OCI-LY3 (cell line): Measurements from ENCODE around the gene STK32C.

Experiments
- H2AFZ ChIP-seq: fragments of 200-600, 300-600 bp; shearing (Covaris generic); 2 replicates; pipeline ENCODE4 v1.6.0; 2014; ENCODE audit warnings: antibody characterized with exemption, low read depth, low read length
- H3K27ac ChIP-seq: fragments of 200-600, 300-600 bp; sonication (generic); 2 replicates; pipeline ENCODE4 v1.5.1; 2014; ENCODE audit warnings: mild to moderate bottlenecking, low read length, moderate library complexity, mixed read lengths
- H3K27me3 ChIP-seq: fragments of 200-600, 300-600 bp; sonication (generic); 2 replicates; pipeline ENCODE4 v1.6.1; 2014; ENCODE audit warnings: low read depth, low read length, mixed read lengths
- H3K36me3 ChIP-seq: fragments of 200-600, 300-600 bp; sonication (generic); replicated peaks from 2 replicates; pipeline ENCODE3; 2014; ENCODE audit warnings: low read depth, low read length, mixed read lengths
- H3K4me1 ChIP-seq: fragments of 300-600, 200-600 bp; sonication (generic); 2 replicates; pipeline ENCODE4 v1.6.1; 2014; ENCODE audit warnings: low read length, mixed read lengths
- H3K4me2 ChIP-seq: fragments of 200-600, 300-600 bp; sonication (generic); 2 replicates; pipeline ENCODE4 v1.6.1; 2014; ENCODE audit warnings: low read length, mixed read lengths
- H3K4me3 ChIP-seq: fragments of 300-600, 200-600 bp; sonication (generic); 2 replicates; pipeline ENCODE4 v1.5.1; 2014; ENCODE audit warnings: antibody characterized with exemption, mild to moderate bottlenecking, low read length, moderate library complexity
- H3K79me2 ChIP-seq: fragments of 300-600, 200-600 bp; shearing (Covaris generic); 2 replicates; pipeline ENCODE4 v1.6.1; 2014; ENCODE audit warnings: mild to moderate bottlenecking, low read length, mixed read lengths
- H3K9ac ChIP-seq: fragments of 300-600, 200-600 bp; shearing (Covaris generic); 2 replicates; pipeline ENCODE4 v1.6.0; 2014; ENCODE audit warnings: mild to moderate bottlenecking, low read length, moderate library complexity
- H3K9me3 ChIP-seq: fragments of 200-600, 300-600 bp; shearing (Covaris generic); 2 replicates; pipeline ENCODE4 v1.6.1; 2014; ENCODE audit warnings: low read length, mixed read lengths; ENCODE audit not compliant: insufficient read depth
- H4K20me1 ChIP-seq: fragments of 200-600, 300-600 bp; sonication (generic); 2 replicates; pipeline ENCODE4 v1.6.1; 2016; ENCODE audit warnings: low read length, mixed read lengths; ENCODE audit not compliant: insufficient read depth
- EZH2phosphoT487 ChIP-seq: fragments of 200-600 bp; shearing (Covaris generic); IDR thresholded peaks from 2 replicates; pipeline ENCODE4 v1.6.1; 2018; ENCODE audit warnings: antibody characterized with exemption, mixed run types, low read depth
- TF ChIP-seq, protein P1 (sequence below): fragments of 200-600, 300-600 bp; sonication (generic); IDR thresholded peaks from 2 replicates; pipeline ENCODE4 v1.5.1; 2014; ENCODE audit warnings: antibody characterized with exemption, low read length, low read depth

The STK32C gene

DNA sequence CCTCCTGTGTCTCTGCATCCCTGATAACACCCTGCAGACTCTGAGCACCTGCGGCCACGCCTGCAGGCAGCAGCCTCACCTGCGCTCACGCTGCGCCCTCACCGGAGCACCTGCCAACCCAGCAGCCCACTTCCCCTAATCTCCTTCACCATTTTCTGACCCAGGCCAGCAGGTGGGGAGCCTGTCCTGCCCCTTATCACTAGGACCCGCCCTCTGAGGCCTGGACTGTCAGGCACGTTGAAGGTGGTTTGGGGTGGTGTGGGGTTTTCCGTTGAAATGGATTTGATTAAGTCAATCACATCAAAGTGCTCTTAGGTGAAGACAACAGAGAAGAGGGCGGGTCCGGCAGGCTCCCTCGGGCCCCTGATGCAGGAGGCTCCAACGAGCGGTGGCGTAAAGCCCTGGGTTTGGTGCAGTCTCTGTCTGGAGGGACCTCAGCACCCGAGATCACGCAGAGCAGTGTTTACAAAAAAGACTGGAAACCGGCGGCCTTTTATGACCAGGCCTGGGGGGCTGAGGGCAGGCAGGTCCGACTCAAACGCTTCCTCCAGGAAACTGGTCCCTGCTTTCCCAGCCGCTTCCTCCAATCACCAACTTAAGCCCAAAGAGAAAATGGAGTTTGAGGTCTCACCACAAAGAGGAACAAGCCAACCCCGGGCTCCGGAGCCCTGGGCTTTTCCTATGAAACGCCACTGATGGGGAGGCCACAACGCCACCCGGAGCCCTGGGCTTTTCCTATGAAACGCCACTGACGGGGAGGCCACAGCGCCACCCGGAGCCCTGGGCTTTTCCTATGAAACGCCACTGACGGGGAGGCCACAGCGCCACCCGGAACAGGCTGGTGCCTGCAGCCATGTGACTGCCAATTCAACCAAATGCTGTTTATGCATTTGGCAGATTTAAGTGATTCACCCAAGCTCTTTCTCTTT, 75.5 kb downstream of the STK32C start:
- Histone ChIP-seq H3K9me3 (no peaks in the 10 kb centered on the region), H3K27me3 (no peaks in the 10 kb centered on the region), H3K27ac (no peak overlapping the region), H2AFZ (peak overlapping the region; percentile 81), H3K9ac (no peak overlapping the region), H3K36me3 (no peaks in the 10 kb centered on the region), H3K4me3 (peak overlapping the region; percentile 54), H3K79me2 (no peaks in the 10 kb centered on the region), H3K4me2 (peak overlapping the region; percentile 61), H4K20me1 (no peaks in the 10 kb centered on the region), H3K4me1 (peaks cover 13% of the 10 kb centered on the region)
- TF ChIP-seq, protein P1, sequence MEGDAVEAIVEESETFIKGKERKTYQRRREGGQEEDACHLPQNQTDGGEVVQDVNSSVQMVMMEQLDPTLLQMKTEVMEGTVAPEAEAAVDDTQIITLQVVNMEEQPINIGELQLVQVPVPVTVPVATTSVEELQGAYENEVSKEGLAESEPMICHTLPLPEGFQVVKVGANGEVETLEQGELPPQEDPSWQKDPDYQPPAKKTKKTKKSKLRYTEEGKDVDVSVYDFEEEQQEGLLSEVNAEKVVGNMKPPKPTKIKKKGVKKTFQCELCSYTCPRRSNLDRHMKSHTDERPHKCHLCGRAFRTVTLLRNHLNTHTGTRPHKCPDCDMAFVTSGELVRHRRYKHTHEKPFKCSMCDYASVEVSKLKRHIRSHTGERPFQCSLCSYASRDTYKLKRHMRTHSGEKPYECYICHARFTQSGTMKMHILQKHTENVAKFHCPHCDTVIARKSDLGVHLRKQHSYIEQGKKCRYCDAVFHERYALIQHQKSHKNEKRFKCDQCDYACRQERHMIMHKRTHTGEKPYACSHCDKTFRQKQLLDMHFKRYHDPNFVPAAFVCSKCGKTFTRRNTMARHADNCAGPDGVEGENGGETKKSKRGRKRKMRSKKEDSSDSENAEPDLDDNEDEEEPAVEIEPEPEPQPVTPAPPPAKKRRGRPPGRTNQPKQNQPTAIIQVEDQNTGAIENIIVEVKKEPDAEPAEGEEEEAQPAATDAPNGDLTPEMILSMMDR, result peak; percentile 44
- no peak for TF ChIP-seq EZH2phosphoT487

DNA sequence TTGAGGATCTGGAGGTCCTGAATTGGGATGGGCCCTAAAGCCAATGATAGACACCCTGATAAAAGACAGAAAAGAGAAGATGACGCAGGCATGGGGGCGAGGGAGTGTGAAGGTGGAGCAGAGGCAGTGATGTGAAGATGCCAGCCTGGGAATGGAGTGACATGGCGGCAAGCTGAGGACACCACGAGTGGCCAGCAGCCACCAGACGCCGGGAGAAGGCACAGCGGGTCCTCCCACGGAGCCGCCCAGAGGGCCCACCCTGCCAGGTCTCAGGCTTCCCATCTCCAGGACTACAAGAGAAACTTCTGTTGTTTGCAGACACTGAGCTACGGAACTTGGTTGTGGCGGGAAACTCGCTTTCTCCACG, 76.1 kb downstream of the STK32C start:
- Histone ChIP-seq H2AFZ (no peak overlapping the region), H3K36me3 (no peaks in the 10 kb centered on the region), H3K4me3 (no peak overlapping the region), H3K27me3 (no peaks in the 10 kb centered on the region), H4K20me1 (no peaks in the 10 kb centered on the region), H3K4me2 (peak overlapping the region; percentile 61; the same call in 1 of the 2 replicates), H3K27ac (no peak overlapping the region), H3K79me2 (no peaks in the 10 kb centered on the region), H3K9me3 (no peaks in the 10 kb centered on the region), H3K4me1 (peaks cover 13% of the 10 kb centered on the region), H3K9ac (no peak overlapping the region)
- TF ChIP-seq, protein P1, result no peak
- no peak for TF ChIP-seq EZH2phosphoT487

DNA sequence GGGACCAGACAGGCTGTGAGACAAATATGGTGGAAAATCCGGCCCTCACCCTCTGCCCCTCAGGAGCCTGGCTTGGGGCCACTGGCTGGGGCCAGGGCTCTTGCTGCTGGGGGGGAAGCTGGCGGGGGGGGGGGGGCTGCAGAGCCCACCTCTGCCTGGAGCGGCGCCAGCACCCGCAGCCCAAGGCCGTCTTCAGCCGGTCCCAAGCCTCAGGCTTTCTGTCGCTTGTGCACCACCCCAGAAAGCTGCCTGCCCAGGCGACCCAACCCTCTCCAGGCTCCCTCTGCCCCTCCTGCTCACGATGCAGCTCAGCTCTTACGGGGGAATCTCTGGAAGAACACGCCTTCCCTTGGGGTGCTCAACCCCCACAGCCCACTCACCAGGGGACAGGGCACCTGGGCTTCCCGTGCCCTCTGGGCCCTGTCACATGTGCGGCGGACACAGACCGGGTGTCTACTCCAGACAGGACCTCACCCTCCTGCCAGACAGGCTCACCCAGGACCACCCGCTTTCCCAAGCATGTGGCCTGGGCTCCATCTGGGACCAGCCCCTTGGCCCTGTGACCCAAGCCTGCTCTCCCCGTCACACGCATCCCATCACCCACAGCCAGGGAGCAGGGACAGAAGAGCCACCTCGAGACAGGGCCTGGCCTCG, 77.1 kb downstream of the STK32C start:
- no peak overlapping the region for H3K9ac ChIP-seq
- no peaks in the 10 kb centered on the region for H3K36me3 ChIP-seq
- peak overlapping the region; percentile 35 for H3K4me2 ChIP-seq
- no peak overlapping the region for H3K4me3 ChIP-seq
- no peaks in the 10 kb centered on the region for H3K9me3 ChIP-seq
- H3K27ac ChIP-seq, result no peak overlapping the region
- TF ChIP-seq, protein P1, result no peak
- no peak for TF ChIP-seq EZH2phosphoT487
- no peaks in the 10 kb centered on the region for H3K79me2 ChIP-seq
- no peak overlapping the region for H2AFZ ChIP-seq
- H4K20me1 ChIP-seq, result no peaks in the 10 kb centered on the region
- no peaks in the 10 kb centered on the region for H3K27me3 ChIP-seq
- H3K4me1 ChIP-seq, result peaks cover 13% of the 10 kb centered on the region

DNA sequence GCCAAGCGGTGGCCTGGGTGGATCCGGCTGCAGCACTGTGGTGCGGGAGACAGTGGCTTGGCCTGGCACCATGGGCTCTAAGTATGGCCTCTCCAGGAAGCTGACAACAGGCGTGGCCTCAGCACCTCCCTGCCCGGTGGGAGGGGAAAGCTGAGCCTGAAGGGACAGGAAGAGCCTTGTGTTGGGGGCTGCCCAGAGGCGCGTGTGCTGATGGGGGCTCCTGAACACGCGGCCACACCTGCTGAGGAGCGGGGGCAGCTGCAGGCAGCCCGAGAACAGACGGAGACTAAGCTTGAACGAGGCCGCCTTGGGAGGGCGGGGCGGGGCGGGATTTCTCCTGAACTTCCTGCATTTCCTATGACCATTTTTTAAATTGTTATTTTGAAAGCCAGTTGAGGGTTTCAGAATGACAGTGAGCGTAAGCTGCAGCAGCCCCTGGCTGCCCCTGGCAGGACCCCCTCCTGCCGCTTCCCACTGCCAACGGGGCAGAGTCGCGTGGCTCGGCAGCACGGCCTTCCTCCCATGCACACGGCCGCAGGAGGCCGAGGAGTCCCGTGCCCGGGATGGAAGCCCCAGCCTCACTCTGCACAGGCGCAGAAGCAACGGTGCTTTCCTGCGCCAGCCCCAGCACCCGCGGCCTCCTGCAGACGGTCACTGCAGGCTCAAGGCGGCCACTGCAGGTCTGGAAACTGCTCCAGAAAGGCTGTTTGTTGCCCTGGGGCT, 77.8 kb downstream of the STK32C start:
- Histone ChIP-seq H2AFZ (no peak overlapping the region), H3K4me3 (no peak overlapping the region), H3K36me3 (no peaks in the 10 kb centered on the region), H3K79me2 (no peaks in the 10 kb centered on the region), H3K9ac (no peak overlapping the region), H3K4me1 (peaks cover 13% of the 10 kb centered on the region), H3K27me3 (no peaks in the 10 kb centered on the region), H3K27ac (no peak overlapping the region), H4K20me1 (no peaks in the 10 kb centered on the region), H3K9me3 (no peaks in the 10 kb centered on the region), H3K4me2 (peak overlapping the region; percentile 35)
- TF ChIP-seq EZH2phosphoT487, result no peak
- TF ChIP-seq, protein P1, result no peak
